Measurements from ENCODE around the gene HMGXB3. TPM values are rescaled to one million over a fixed set of nuclear protein-coding genes. Genes with fewer than 3 reads are reported as not detected.

Gene HMGXB3
- total RNA-seq, 1 experiment from 2014 or later = 56.2 TPM

DNA sequence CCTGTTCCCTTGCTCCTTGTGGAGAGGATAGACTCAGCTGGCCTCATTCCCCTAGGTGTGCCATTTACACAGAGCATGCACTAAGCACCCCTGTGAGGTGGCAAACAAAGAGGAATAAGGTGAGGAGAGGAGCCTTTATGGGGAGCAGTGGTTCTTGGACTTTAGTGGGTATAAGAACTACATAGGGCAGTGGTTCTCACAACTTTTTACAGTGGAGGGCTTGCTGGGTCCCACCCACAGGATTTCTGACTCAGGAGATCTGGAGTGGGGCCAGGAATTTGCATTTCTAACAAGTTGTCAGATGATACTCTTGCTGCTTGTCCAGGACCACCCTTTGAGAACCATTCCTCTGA is 43.8 kb downstream of the HMGXB3 start:
- ChIA-PET CTCF (no interaction called here), POLR2A (no interaction called here)
- Histone ChIP-seq H3K4me1 (ENCODE audit: control insufficient read depth, insufficient read depth, low read length) (no peaks in the 10 kb centered on the region), H3K36me3 (ENCODE audit: control insufficient read depth, insufficient read depth, low read length) (peaks cover 42% of the 10 kb centered on the region), H3K4me3 (ENCODE audit: low read depth in 2 of 2, low read length in 2 of 2) (no peak overlapping the region), H3K27me3 (ENCODE audit: control insufficient read depth, insufficient read depth, low read length) (no peaks in the 10 kb centered on the region), H3K27ac (ENCODE audit: low read length) (no peak overlapping the region), H3K9me3 (ENCODE audit: control insufficient read depth, insufficient read depth, low read depth, low read length) (no peaks in the 10 kb centered on the region)
- ATAC-seq = no peak
- intact Hi-C loops (cut with micrococcal nuclease; ENCODE audit: unreplicated experiment) (no loop called here), in situ Hi-C loops (cut with HindIII; ENCODE audit: low pct_unique_long_range_greater_than_20kb, low sequenced_read_pairs) (no loop called here)
- no TSS peak for BruUV-seq (replicated peaks)
- TF ChIP-seq TCF7L2 (IDR thresholded peaks at IDR 0.05; ENCODE audit: low read depth, low read length) (no peak), POLR2AphosphoS5 (IDR thresholded peaks at IDR 0.05; ENCODE audit: low read depth, low read length) (no peak), SIN3A (IDR thresholded peaks at IDR 0.05; ENCODE audit: borderline replicate concordance, insufficient read depth, low read depth, low read length) (no peak), CTCF (IDR thresholded peaks at IDR 0.05) (no peak), REST (IDR thresholded peaks at IDR 0.05; ENCODE audit: insufficient read depth in 1 of 2, low read depth in 2 of 2, low read length in 1 of 2) (no peak)
- DNase-seq (ENCODE audit: low read depth, low spot score) = no peak

GRCh38 chr5:150044712-150045111 is 44.2 kb downstream of the HMGXB3 start:
- CTCF ChIA-PET = no interaction called here

More at GRCh38 chr5:150044712-150045111, 44.2 kb downstream of the HMGXB3 start:
- intact Hi-C loops (cut with micrococcal nuclease; ENCODE audit: unreplicated experiment) (no loop called here), in situ Hi-C loops (cut with HindIII; ENCODE audit: low pct_unique_long_range_greater_than_20kb, low sequenced_read_pairs) (no loop called here)
- Histone ChIP-seq H3K9me3 (ENCODE audit: control insufficient read depth, insufficient read depth, low read depth, low read length) (no peaks in the 10 kb centered on the region), H3K4me3 (ENCODE audit: low read depth in 2 of 2, low read length in 2 of 2) (no peak overlapping the region), H3K27ac (ENCODE audit: low read length) (no peak overlapping the region), H3K27me3 (ENCODE audit: control insufficient read depth, insufficient read depth, low read length) (no peaks in the 10 kb centered on the region), H3K4me1 (ENCODE audit: control insufficient read depth, insufficient read depth, low read length) (no peaks in the 10 kb centered on the region), H3K36me3 (ENCODE audit: control insufficient read depth, insufficient read depth, low read length) (peaks cover 40% of the 10 kb centered on the region)
- DNase-seq (ENCODE audit: low read depth, low spot score) (no peak), ATAC-seq (no peak)
- TF ChIP-seq CTCF (IDR thresholded peaks at IDR 0.05) (no peak), SIN3A (IDR thresholded peaks at IDR 0.05; ENCODE audit: borderline replicate concordance, insufficient read depth, low read depth, low read length) (no peak), REST (IDR thresholded peaks at IDR 0.05; ENCODE audit: insufficient read depth in 1 of 2, low read depth in 2 of 2, low read length in 1 of 2) (no peak)
- no TSS peak for BruUV-seq (replicated peaks)
- POLR2A ChIA-PET = no interaction called here
